Measurements from ENCODE around the gene TMEM14A. TPM values are rescaled to one million over a fixed set of nuclear protein-coding genes. Genes with fewer than 3 reads are reported as not detected.

The TMEM14A gene
- polyA plus RNA-seq, 1 donor from 2014 or later = 326 TPM

GRCh38 chr6:52643158-52643557 is 27.8 kb upstream of the TMEM14A start:
- Histone ChIP-seq H3K4me3 (ENCODE audit: low read length) (no peak overlapping the region), H3K27ac (ENCODE audit: low read length) (no peak overlapping the region), H3K36me3 (ENCODE audit: insufficient read depth, low read length) (no peaks in the 10 kb centered on the region), H2AFZ (ENCODE audit: low read depth, low read length) (no peak overlapping the region), H3K9ac (ENCODE audit: low read length) (no peak overlapping the region), H3K79me2 (replicated peaks; ENCODE audit: insufficient read depth, low read length) (no peaks in the 10 kb centered on the region), H3F3A (ENCODE audit: insufficient read depth, low read length, poor library complexity, severe bottlenecking) (no peaks in the 10 kb centered on the region), H3K27me3 (ENCODE audit: insufficient read depth, low read depth, low read length) (no peaks in the 10 kb centered on the region), H3K4me2 (ENCODE audit: low read length) (no peak overlapping the region), H3K9me3 (ENCODE audit: low read length) (no peaks in the 10 kb centered on the region), H3K9me2 (ENCODE audit: insufficient read depth, low read length) (no peaks in the 10 kb centered on the region), H4K20me1 (ENCODE audit: insufficient read depth) (no peaks in the 10 kb centered on the region)
- TF ChIP-seq POLR2AphosphoS5 (IDR thresholded peaks at IDR 0.05) = no peak
- TF ChIP-seq REST (IDR thresholded peaks at IDR 0.05; ENCODE audit: borderline replicate concordance) = no peak
- TF ChIP-seq TAF1 (IDR thresholded peaks at IDR 0.05; ENCODE audit: low read depth) = no peak
- TF ChIP-seq, protein P1, sequence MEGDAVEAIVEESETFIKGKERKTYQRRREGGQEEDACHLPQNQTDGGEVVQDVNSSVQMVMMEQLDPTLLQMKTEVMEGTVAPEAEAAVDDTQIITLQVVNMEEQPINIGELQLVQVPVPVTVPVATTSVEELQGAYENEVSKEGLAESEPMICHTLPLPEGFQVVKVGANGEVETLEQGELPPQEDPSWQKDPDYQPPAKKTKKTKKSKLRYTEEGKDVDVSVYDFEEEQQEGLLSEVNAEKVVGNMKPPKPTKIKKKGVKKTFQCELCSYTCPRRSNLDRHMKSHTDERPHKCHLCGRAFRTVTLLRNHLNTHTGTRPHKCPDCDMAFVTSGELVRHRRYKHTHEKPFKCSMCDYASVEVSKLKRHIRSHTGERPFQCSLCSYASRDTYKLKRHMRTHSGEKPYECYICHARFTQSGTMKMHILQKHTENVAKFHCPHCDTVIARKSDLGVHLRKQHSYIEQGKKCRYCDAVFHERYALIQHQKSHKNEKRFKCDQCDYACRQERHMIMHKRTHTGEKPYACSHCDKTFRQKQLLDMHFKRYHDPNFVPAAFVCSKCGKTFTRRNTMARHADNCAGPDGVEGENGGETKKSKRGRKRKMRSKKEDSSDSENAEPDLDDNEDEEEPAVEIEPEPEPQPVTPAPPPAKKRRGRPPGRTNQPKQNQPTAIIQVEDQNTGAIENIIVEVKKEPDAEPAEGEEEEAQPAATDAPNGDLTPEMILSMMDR (IDR thresholded peaks at IDR 0.05; ENCODE audit: poor library complexity, severe bottlenecking) = no peak

GRCh38 chr6:52644253-52644652 is 26.7 kb upstream of the TMEM14A start:
- no peak overlapping the region for H3K9ac ChIP-seq (ENCODE audit: low read length)
- TF ChIP-seq EP300 (conservative IDR thresholded peaks at IDR 0.05; ENCODE audit: poor library complexity, severe bottlenecking) (no peak), EZH2 (IDR thresholded peaks at IDR 0.05; ENCODE audit: borderline replicate concordance, insufficient read depth, low read length, poor library complexity, severe bottlenecking) (no peak), REST (IDR thresholded peaks at IDR 0.05; ENCODE audit: borderline replicate concordance) (no peak), MXI1 (conservative IDR thresholded peaks at IDR 0.05; ENCODE audit: poor library complexity, severe bottlenecking) (no peak), TAF1 (IDR thresholded peaks at IDR 0.05; ENCODE audit: low read depth) (no peak), SMC3 (conservative IDR thresholded peaks at IDR 0.05; ENCODE audit: poor library complexity) (no peak), RAD21 (conservative IDR thresholded peaks at IDR 0.05) (no peak), POLR2AphosphoS5 (IDR thresholded peaks at IDR 0.05) (no peak)
- TF ChIP-seq, protein P1 (IDR thresholded peaks at IDR 0.05; ENCODE audit: poor library complexity, severe bottlenecking) = no peak
- H3K4me2 ChIP-seq (ENCODE audit: low read length) = no peak overlapping the region
- H3K27ac ChIP-seq (ENCODE audit: low read length) = no peak overlapping the region
- no peaks in the 10 kb centered on the region for H3F3A ChIP-seq (ENCODE audit: insufficient read depth, low read length, poor library complexity, severe bottlenecking)
- no peaks in the 10 kb centered on the region for H3K9me3 ChIP-seq (ENCODE audit: low read length)
- no peaks in the 10 kb centered on the region for H4K20me1 ChIP-seq (ENCODE audit: insufficient read depth)
- no peaks in the 10 kb centered on the region for H3K9me2 ChIP-seq (ENCODE audit: insufficient read depth, low read length)
- no peaks in the 10 kb centered on the region for H3K79me2 ChIP-seq (replicated peaks; ENCODE audit: insufficient read depth, low read length)
- no peaks in the 10 kb centered on the region for H3K27me3 ChIP-seq (ENCODE audit: insufficient read depth, low read depth, low read length)
- no peaks in the 10 kb centered on the region for H3K36me3 ChIP-seq (ENCODE audit: insufficient read depth, low read length)
- no peak overlapping the region for H3K4me3 ChIP-seq (ENCODE audit: low read length)
- H2AFZ ChIP-seq (ENCODE audit: low read depth, low read length) = no peak overlapping the region

Measured in neural cell (in vitro differentiated cells).